ENCODE measurements around the gene TBCK. TPM values are rescaled to one million over a fixed set of nuclear protein-coding genes. Genes with fewer than 3 reads are reported as not detected.

Gene TBCK
- total RNA-seq, 1 donor from 2014 or later, result 26.1 TPM

GRCh38 chr4:105996845-105997244, 319.2 kb downstream of the TBCK start:
- intact Hi-C loops (cut with micrococcal nuclease), result no loop called here

- intact Hi-C loops (cut with micrococcal nuclease), result no loop called here
These were observed 321.0 kb downstream of the TBCK start for GRCh38 chr4:105994841-105995501.

- intact Hi-C loops (cut with micrococcal nuclease), result no loop called here
These were observed 321.9 kb downstream of the TBCK start for GRCh38 chr4:105994061-105994460.

- intact Hi-C loops (cut with micrococcal nuclease), result no loop called here
These were observed 323.2 kb downstream of the TBCK start for GRCh38 chr4:105992641-105993305.

- intact Hi-C loops (cut with micrococcal nuclease), result no loop called here
These were observed 324.3 kb downstream of the TBCK start for GRCh38 chr4:105991726-105992125.

Other genes starting within 250 kb of the TBCK start
- gene AIMP1, start 341 bp upstream of the TBCK start, total RNA-seq, result 50.7 and 53.9 TPM in 2 replicates
- gene GIMD1, start 52.6 kb upstream of the TBCK start, total RNA-seq, result not detected in 2 replicates

Data from T-helper 1 cell treated with Interleukin-12 subunit alpha and Interleukin-12 subunit beta and Interleukin-4 antibody, amounts not matched to agents 30 ng/mL and 1 ng/mL, for 36 hours (primary cell).